ENCODE measurements around the gene ADGRF4. TPM values are rescaled to one million over a fixed set of nuclear protein-coding genes. Genes with fewer than 3 reads are reported as not detected.

The ADGRF4 gene
- total RNA-seq, 1 experiment from 2014 or later, result not detected

DNA sequence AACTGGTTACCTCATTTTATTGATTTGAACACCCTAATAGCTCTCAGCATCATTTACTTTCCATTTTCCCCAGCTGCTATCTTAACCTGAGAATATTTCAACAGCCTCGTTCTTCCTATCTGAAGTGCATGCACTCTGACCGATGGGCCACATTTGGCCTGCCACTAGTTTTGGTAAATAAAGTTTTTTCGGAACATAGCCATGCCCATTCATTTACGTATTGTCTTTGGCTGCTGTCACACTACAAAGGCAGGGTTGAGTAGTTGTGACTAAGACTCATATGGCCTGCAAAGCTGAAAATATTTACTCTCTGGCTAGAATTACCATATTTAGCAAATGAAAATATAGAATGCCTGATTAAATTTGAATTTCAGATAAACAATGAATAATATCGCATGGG is 10.8 kb downstream of the ADGRF4 start:
- Histone ChIP-seq H4K5ac (ENCODE audit: insufficient read length, low read depth, low read length) (no peak overlapping the region), H3T11ph (ENCODE audit: low read length) (no peak overlapping the region), H4K20me1 (ENCODE audit: control insufficient read depth, insufficient read depth, insufficient read length) (no peaks in the 10 kb centered on the region), H2AFZ (ENCODE audit: low read length) (no peak overlapping the region), H2BK20ac (ENCODE audit: low read depth, low read length, poor library complexity, severe bottlenecking) (no peak overlapping the region), H3K14ac (ENCODE audit: insufficient read depth, low read length) (no peak overlapping the region), H3K79me2 (ENCODE audit: insufficient read depth, low read length) (no peaks in the 10 kb centered on the region), H3K9ac (ENCODE audit: extremely low read depth, insufficient read length, low read length) (no peak overlapping the region), H3K27ac (ENCODE audit: insufficient read length, low read depth, low read length) (no peak overlapping the region), H3K4me1 (ENCODE audit: insufficient read depth, low read length) (no peaks in the 10 kb centered on the region; the same call in 1 of the 2 replicates), H3K9me3 (ENCODE audit: control insufficient read depth, low read depth, low read length) (no peaks in the 10 kb centered on the region), H3K27me3 (ENCODE audit: insufficient read depth, low read length) (no peaks in the 10 kb centered on the region), H2BK15ac (ENCODE audit: low read depth, low read length) (no peak overlapping the region), H3K4me2 (ENCODE audit: insufficient read depth, insufficient read length, low read length) (no peak overlapping the region), H3K23me2 (ENCODE audit: insufficient read length, low read depth, low read length, poor library complexity, severe bottlenecking) (no peaks in the 10 kb centered on the region), H3K23ac (ENCODE audit: insufficient read length, low read depth, low read length) (no peak overlapping the region), H2BK12ac (ENCODE audit: insufficient read length, low read depth, low read length) (no peak overlapping the region), H2BK120ac (ENCODE audit: low read depth, low read length, poor library complexity, severe bottlenecking) (no peak overlapping the region), H3K79me1 (ENCODE audit: insufficient read depth, low read depth, low read length, poor library complexity, severe bottlenecking) (no peaks in the 10 kb centered on the region), H2BK5ac (ENCODE audit: insufficient read length, low read length) (no peak overlapping the region), H2AK5ac (ENCODE audit: insufficient read length, low read length) (no peak overlapping the region), H3K18ac (ENCODE audit: insufficient read length, low read depth, low read length) (no peak overlapping the region), H4K91ac (ENCODE audit: insufficient read length, low read depth, low read length) (no peak overlapping the region), H3K56ac (ENCODE audit: insufficient read length, low read depth, low read length) (no peak overlapping the region), H3K4ac (ENCODE audit: low read depth, low read length) (no peak overlapping the region), H4K8ac (replicated peaks; ENCODE audit: insufficient read length, low read depth, low read length) (no peak overlapping the region)
- no peak for TF ChIP-seq CTCF (conservative IDR thresholded peaks at IDR 0.05)
- Mint-ChIP-seq H3K36me3 (ENCODE audit: insufficient read depth in 1 of 3, low read depth in 3 of 3) (peaks cover 0 to 8% (median 0%) of the 10 kb centered on the region in 3 experiments; a peak in 1 of 7 replicates), H3K27ac (no peak overlapping the region), H3K27me3 (ENCODE audit: low read depth) (no peaks in the 10 kb centered on the region), H3K4me1 (no peaks in the 10 kb centered on the region; a peak in 1 of 4 replicates), H3K9me3 (peaks cover 4 to 10% of the 10 kb centered on the region in 2 experiments; a peak in 1 of 5 replicates), H3K4me3 (no peak overlapping the region)
- no CpG with 5 or more reads among the region's 5 CpGs for WGBS (ENCODE audit: extremely low coverage, insufficient read length, low lambda C conversion rate)
- DNase-seq, result no peak

Data from H9 (cell line).